ENCODE data around the gene DENND1A. TPM values are rescaled to one million over a fixed set of nuclear protein-coding genes. Genes with fewer than 3 reads are reported as not detected.
A peak's percentile ranks its signal among the peaks of the same experiment; 100 is the strongest.

The DENND1A gene
- total and polyA plus RNA-seq, 2 of the 13 experiments (the other 11 are each of a cell fraction or from before 2014, with no cell fraction given) = 14.8 to 30.1 TPM

DNA sequence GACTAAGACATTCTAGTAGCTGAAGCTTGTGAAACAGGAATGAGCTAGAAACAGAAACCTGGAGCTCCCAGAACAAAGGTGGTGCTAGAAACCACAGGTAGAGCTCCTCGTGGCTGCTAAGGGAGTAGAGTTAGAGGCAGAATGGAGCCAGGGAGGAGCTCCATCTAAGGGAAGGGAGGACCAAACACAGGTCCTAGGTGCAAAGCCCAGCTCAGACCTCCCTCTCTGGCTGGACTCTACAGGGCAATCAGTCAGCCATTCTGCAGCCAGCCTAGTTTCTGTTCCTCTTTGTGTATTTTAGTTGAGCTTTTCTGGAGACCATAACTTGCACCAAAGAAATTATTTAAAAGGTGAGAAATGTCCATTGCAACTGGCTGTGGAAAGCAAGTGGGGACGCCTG is 503.5 kb downstream of the DENND1A start:
- no peaks in the 10 kb centered on the region for H4K20me1 ChIP-seq (ENCODE audit: insufficient read depth, low read length)
- no peak for FAIRE-seq
- H3K4me1 ChIP-seq (ENCODE audit: insufficient read depth, low read length) = no peaks in the 10 kb centered on the region
- ATAC-seq = peak; percentile 45; the same call in 2 of the 3 replicates
- H3K4me2 ChIP-seq (ENCODE audit: low read depth, low read length) = no peak overlapping the region
- no peak overlapping the region for H3K27ac ChIP-seq (ENCODE audit: extremely low read length, insufficient read depth, low read length)
- intact Hi-C loops (cut with micrococcal nuclease; ENCODE audit: unreplicated experiment) = no loop called here
- H3K9ac ChIP-seq (ENCODE audit: insufficient read depth, low read depth, low read length) = no peak overlapping the region
- H3K9me3 ChIP-seq (ENCODE audit: low read length) = no peaks in the 10 kb centered on the region
- no peak overlapping the region for H2AFZ ChIP-seq (ENCODE audit: low read length)
- BruUV-seq (replicated peaks) = no TSS peak
- TF ChIP-seq, protein P1, sequence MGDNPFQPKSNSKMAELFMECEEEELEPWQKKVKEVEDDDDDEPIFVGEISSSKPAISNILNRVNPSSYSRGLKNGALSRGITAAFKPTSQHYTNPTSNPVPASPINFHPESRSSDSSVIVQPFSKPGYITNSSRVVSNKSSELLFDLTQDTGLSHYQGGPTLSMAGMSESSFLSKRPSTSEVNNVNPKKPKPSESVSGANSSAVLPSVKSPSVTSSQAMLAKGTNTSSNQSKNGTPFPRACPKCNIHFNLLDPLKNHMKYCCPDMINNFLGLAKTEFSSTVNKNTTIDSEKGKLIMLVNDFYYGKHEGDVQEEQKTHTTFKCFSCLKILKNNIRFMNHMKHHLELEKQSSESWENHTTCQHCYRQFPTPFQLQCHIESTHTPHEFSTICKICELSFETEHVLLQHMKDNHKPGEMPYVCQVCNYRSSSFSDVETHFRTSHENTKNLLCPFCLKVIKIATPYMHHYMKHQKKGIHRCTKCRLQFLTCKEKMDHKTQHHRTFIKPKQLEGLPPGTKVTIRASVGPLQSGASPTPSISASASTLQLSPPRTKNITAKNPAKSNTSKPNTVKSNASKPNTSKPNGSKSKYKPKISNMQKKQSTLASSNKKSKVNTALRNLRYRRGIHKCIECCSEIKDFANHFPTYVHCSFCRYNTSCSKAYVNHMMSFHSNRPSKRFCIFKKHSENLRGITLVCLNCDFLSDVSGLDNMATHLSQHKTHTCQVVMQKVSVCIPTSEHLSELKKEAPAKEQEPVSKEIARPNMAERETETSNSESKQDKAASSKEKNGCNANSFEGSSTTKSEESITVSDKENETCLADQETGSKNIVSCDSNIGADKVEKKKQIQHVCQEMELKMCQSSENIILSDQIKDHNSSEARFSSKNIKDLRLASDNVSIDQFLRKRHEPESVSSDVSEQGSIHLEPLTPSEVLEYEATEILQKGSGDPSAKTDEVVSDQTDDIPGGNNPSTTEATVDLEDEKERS (CRISPR knock-in tag; IDR thresholded peaks at IDR 0.05) = no peak
- TF ChIP-seq NBN (conservative IDR thresholded peaks at IDR 0.05) (no peak), STAG1 (CRISPR knock-in tag; IDR thresholded peaks at IDR 0.05) (no peak), ZNF451 (CRISPR knock-in tag; IDR thresholded peaks at IDR 0.05) (no peak), ZFP36L2 (CRISPR knock-in tag; IDR thresholded peaks at IDR 0.05) (no peak), THYN1 (CRISPR knock-in tag; IDR thresholded peaks at IDR 0.05; ENCODE audit: borderline replicate concordance, low read depth) (no peak), STAT5B (CRISPR knock-in tag; IDR thresholded peaks at IDR 0.05) (no peak), ZSCAN21 (CRISPR knock-in tag; IDR thresholded peaks at IDR 0.05; ENCODE audit: borderline replicate concordance) (no peak), ZNF263 (CRISPR knock-in tag; IDR thresholded peaks at IDR 0.05) (peak; percentile 67), MZF1 (CRISPR knock-in tag; IDR thresholded peaks at IDR 0.05; ENCODE audit: borderline replicate concordance) (no peak)
- TF ChIP-seq, protein P2, sequence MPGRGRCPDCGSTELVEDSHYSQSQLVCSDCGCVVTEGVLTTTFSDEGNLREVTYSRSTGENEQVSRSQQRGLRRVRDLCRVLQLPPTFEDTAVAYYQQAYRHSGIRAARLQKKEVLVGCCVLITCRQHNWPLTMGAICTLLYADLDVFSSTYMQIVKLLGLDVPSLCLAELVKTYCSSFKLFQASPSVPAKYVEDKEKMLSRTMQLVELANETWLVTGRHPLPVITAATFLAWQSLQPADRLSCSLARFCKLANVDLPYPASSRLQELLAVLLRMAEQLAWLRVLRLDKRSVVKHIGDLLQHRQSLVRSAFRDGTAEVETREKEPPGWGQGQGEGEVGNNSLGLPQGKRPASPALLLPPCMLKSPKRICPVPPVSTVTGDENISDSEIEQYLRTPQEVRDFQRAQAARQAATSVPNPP (CRISPR knock-in tag; IDR thresholded peaks at IDR 0.05) = no peak
- TF ChIP-seq, protein P3, sequence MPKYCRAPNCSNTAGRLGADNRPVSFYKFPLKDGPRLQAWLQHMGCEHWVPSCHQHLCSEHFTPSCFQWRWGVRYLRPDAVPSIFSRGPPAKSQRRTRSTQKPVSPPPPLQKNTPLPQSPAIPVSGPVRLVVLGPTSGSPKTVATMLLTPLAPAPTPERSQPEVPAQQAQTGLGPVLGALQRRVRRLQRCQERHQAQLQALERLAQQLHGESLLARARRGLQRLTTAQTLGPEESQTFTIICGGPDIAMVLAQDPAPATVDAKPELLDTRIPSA (CRISPR knock-in tag; IDR thresholded peaks at IDR 0.05; ENCODE audit: borderline replicate concordance) = no peak
- TF ChIP-seq, protein P4, sequence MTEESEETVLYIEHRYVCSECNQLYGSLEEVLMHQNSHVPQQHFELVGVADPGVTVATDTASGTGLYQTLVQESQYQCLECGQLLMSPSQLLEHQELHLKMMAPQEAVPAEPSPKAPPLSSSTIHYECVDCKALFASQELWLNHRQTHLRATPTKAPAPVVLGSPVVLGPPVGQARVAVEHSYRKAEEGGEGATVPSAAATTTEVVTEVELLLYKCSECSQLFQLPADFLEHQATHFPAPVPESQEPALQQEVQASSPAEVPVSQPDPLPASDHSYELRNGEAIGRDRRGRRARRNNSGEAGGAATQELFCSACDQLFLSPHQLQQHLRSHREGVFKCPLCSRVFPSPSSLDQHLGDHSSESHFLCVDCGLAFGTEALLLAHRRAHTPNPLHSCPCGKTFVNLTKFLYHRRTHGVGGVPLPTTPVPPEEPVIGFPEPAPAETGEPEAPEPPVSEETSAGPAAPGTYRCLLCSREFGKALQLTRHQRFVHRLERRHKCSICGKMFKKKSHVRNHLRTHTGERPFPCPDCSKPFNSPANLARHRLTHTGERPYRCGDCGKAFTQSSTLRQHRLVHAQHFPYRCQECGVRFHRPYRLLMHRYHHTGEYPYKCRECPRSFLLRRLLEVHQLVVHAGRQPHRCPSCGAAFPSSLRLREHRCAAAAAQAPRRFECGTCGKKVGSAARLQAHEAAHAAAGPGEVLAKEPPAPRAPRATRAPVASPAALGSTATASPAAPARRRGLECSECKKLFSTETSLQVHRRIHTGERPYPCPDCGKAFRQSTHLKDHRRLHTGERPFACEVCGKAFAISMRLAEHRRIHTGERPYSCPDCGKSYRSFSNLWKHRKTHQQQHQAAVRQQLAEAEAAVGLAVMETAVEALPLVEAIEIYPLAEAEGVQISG (CRISPR knock-in tag; IDR thresholded peaks at IDR 0.05) = peak; percentile 93
- POLR2A ChIA-PET = no interaction called here
- H3K36me3 ChIP-seq (replicated peaks in 1 of 2; ENCODE audit: control insufficient read depth in 1 of 2, insufficient read depth in 2 of 2, low read length in 2 of 2) = peaks cover 7 to 51% of the 10 kb centered on the region in 2 experiments; a peak in 4 of 5 replicates
- no peaks in the 10 kb centered on the region for H3K27me3 ChIP-seq (ENCODE audit: control insufficient read depth in 1 of 2, insufficient read depth in 2 of 2, low read length in 2 of 2)
- in situ Hi-C loops (cut with HindIII; ENCODE audit: extremely low pct_ligation_motif_present, low pct_unique_long_range_greater_than_20kb) = no loop called here
- no peak for DNase-seq (ENCODE audit: low spot score)
- no peaks in the 10 kb centered on the region for H3K79me2 ChIP-seq (ENCODE audit: insufficient read depth, low read length)
- CTCF ChIA-PET (ENCODE audit: low intra/inter-chr PET ratio, low total read pairs) = no interaction called here
- 77% methylated on average over 2 of the region's 2 CpGs for WGBS (ENCODE audit: low lambda C conversion rate)
- no peak overlapping the region for H3K4me3 ChIP-seq (replicated peaks in 1 of 3; ENCODE audit: insufficient read depth in 1 of 3, low read depth in 2 of 3, low read length in 3 of 3)
